ENCODE data around the gene ZNF346. TPM values are rescaled to one million over a fixed set of nuclear protein-coding genes. Genes with fewer than 3 reads are reported as not detected.
"Not testable (repeated sequence)": the region's sequence is repeated elsewhere in the genome, so short reads cannot be mapped to it uniquely, and the experiment has no call there.

Gene ZNF346
- total and polyA plus RNA-seq, 2 experiments from 2014 or later: 32.5 TPM

DNA sequence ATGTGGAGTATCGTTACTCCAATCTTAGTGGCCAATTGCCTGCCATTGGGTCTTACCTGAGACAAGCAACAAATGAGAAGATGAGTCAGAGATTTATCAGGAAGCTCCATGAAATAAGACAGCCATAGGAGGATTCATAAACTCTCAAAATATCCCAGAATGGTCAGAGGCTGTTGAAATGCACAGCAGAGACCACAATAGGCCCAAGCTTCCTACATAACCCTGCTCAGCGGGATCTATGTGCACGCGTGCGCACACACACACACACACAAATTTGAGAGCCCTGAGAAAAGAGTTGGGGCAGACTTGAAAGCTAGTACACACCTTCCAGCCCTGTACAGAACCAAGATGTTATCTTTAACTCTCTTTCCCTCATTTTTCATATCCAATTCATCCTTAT is 25.7 kb upstream of the ZNF346 start:
- H3K27ac ChIP-seq: peak overlapping the region; percentile 60
- peak in 1 of 2 donors; percentile 6 for DNase-seq (ENCODE audit: low read depth in 1 of 2, low spot score in 1 of 2)
- no peak overlapping the region for H3K4me3 ChIP-seq
- H3K27me3 ChIP-seq: no peaks in the 10 kb centered on the region
- no peaks in the 10 kb centered on the region for H3K4me1 ChIP-seq (ENCODE audit: low read depth)
- H3K36me3 ChIP-seq: no peaks in the 10 kb centered on the region
- no peaks in the 10 kb centered on the region for H3K9me3 ChIP-seq (ENCODE audit: low read depth)
- TF ChIP-seq CTCF (IDR thresholded peaks at IDR 0.05; ENCODE audit: low read depth, low read length): no peak

DNA sequence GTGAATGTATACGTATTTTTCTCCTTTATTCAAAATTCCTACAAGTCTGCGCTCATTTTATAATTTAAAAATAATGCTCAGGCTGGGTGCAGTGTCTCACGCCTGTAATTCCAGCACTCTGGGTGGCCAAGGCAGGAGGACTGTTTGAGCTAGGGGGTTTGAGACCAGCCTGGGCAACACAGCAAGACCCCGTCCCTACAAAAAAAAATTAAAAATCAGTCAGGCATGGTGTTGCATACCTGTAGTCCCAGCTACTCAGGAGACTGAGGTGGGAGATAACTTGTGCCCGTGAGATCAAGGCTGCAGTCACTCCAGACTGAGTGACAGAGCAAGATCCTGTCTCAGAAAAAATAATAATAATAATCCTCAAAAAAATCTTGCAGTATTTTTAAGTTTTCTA is 23.7 kb upstream of the ZNF346 start:
- no peak overlapping the region for H3K4me3 ChIP-seq
- no peaks in the 10 kb centered on the region for H3K27me3 ChIP-seq
- H3K9me3 ChIP-seq (ENCODE audit: low read depth): no peaks in the 10 kb centered on the region
- no peak for DNase-seq (ENCODE audit: low read depth in 1 of 2, low spot score in 1 of 2)
- TF ChIP-seq CTCF (IDR thresholded peaks at IDR 0.05; ENCODE audit: low read depth, low read length): no peak
- no peak overlapping the region for H3K27ac ChIP-seq
- no peaks in the 10 kb centered on the region for H3K4me1 ChIP-seq (ENCODE audit: low read depth)
- H3K36me3 ChIP-seq: no peaks in the 10 kb centered on the region

DNA sequence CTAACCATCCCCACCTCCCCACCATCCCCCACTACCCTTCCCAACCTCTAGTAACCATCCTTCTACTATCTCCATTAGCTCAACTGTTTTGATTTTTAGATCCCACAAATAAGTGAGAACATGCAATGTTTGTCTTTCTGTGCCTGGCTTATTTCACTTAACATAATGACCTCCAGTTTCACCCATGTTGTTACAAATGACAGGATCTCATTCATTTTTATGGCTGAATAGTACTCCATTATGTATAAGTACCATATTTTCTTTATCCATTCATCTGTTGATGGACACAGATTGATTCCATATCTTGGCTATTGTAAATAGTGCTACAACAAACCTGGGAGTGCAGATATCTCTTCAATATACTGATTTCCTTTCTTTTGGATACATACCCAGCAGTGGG is 23.0 kb upstream of the ZNF346 start:
- not testable (repeated sequence) for DNase-seq (ENCODE audit: low read depth in 1 of 2, low spot score in 1 of 2); H3K4me1 ChIP-seq (ENCODE audit: low read depth); H3K27ac ChIP-seq; H3K9me3 ChIP-seq (ENCODE audit: low read depth); H3K27me3 ChIP-seq; H3K36me3 ChIP-seq; H3K4me3 ChIP-seq

DNA sequence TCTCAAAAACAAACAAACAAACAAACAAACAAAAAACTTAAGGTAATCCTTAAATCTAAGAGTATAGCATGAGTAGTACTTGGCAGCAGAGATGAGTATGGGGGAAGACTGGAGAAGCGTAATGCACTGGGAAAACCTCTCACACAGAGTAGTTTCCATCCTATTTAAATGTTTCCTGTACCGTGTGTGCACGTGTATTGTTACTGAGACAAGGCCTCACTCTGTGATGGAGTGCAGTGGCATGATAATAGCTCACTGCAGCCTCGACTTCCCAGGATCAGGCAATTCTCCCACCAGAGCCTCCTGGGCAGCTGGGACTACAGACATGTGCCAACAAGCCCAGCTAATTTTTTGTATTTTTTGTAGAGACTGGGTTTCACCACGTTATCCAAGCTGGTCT is 18.8 kb upstream of the ZNF346 start:
- DNase-seq (ENCODE audit: low read depth in 1 of 2, low spot score in 1 of 2): no peak
- Histone ChIP-seq H3K4me3 (no peak overlapping the region), H3K27me3 (no peaks in the 10 kb centered on the region), H3K36me3 (no peaks in the 10 kb centered on the region), H3K27ac (no peak overlapping the region), H3K9me3 (ENCODE audit: low read depth) (no peaks in the 10 kb centered on the region), H3K4me1 (ENCODE audit: low read depth) (peaks cover 7% of the 10 kb centered on the region)
- TF ChIP-seq CTCF (IDR thresholded peaks at IDR 0.05; ENCODE audit: low read depth, low read length): no peak

GRCh38 chr5:177004961-177005360 is 17.5 kb upstream of the ZNF346 start:
- Histone ChIP-seq H3K4me3 (peak overlapping the region; percentile 76), H3K27ac (no peak overlapping the region), H3K27me3 (no peaks in the 10 kb centered on the region), H3K36me3 (no peaks in the 10 kb centered on the region), H3K4me1 (ENCODE audit: low read depth) (peaks cover 7% of the 10 kb centered on the region), H3K9me3 (ENCODE audit: low read depth) (no peaks in the 10 kb centered on the region)
- no peak for TF ChIP-seq CTCF (IDR thresholded peaks at IDR 0.05; ENCODE audit: low read depth, low read length)
- DNase-seq (ENCODE audit: low read depth in 1 of 2, low spot score in 1 of 2): no peak

DNA sequence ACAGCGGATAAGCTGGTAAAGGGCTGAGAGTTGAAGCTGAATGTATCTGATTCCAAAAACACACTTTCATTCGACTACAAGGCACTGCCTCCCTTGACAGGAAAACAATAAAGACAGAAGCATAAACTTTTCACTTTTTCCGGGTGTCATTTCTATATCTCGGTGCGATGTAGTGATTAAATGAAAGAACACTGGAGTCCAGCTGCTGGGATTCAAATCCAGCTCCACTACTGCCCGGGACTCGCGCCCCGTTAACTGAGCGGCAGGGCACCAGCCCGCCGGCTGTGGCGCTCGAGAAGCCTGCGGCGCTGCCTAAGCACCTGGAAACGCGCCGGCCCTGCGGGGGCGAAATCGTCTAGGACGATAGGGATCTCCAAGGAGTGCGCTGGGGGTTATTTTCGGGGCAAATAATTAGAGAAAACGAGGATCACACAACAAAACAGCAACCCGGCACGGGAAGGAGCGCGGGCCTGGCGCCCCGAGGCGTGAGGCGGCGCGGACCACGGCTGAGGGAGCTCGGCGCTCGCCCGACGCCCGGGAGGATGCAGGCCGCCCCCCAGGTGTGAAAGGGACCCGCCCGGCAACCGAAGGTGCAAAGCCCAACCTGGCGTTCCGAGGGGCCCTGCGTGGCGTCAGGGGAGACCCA is 16.8 kb upstream of the ZNF346 start:
- peak; percentile 72 to 83 for DNase-seq (ENCODE audit: low read depth in 1 of 2, low spot score in 1 of 2)
- Histone ChIP-seq H3K27ac (peak overlapping the region; percentile 93), H3K36me3 (no peaks in the 10 kb centered on the region), H3K4me1 (ENCODE audit: low read depth) (peaks cover 7% of the 10 kb centered on the region), H3K27me3 (no peaks in the 10 kb centered on the region), H3K4me3 (peak overlapping the region; percentile 76), H3K9me3 (ENCODE audit: low read depth) (no peaks in the 10 kb centered on the region)
- TF ChIP-seq CTCF (IDR thresholded peaks at IDR 0.05; ENCODE audit: low read depth, low read length): peak; percentile 67
